Breast epithelium (tissue), 4 donors: ENCODE results near the gene MEIOSIN. TPM values are rescaled to one million over a fixed set of nuclear protein-coding genes. Genes with fewer than 3 reads are reported as not detected.
A peak's percentile ranks its signal among the peaks of the same experiment; 100 is the strongest.

Experiments used
- DNase-seq, 2 donors: peaks; one replicate each; pipeline ENCODE4 v3.0.0-alpha.2; 2019; ENCODE audit warnings: low spot score in 2 of 2
- H3K27ac ChIP-seq, 2 donors: fragments of 200-600 bp; sonication (generic) in 1 of 2; one replicate each; pipeline ENCODE4 v1.5.1; 2016 to 2019; ENCODE audit warnings: mild to moderate bottlenecking in 1 of 2
- H3K27me3 ChIP-seq, 2 donors: fragments of 200-600 bp; sonication (generic) in 1 of 2; one replicate each; pipeline versions ENCODE4 v1.5.1 to v1.6.0; 2017 to 2019; ENCODE audit warnings: control low read depth in 1 of 2, mild to moderate bottlenecking in 1 of 2
- H3K36me3 ChIP-seq: fragments of 200-600 bp; one replicate; pipeline ENCODE4 v1.5.1; 2019
- H3K4me1 ChIP-seq, 2 donors: fragments of 200-600 bp; sonication (generic); one replicate each; pipeline ENCODE4 v1.5.1; 2016 to 2019; ENCODE audit warnings: control low read depth in 1 of 2
- H3K4me3 ChIP-seq, 3 donors: fragments of 200-600 bp; sonication (generic); 1 replicate in 2 of 3; 2 replicates in 1 of 3; pipeline ENCODE4 v1.5.1; 2016 to 2019; ENCODE audit warnings: mild to moderate bottlenecking in 3 of 3, moderate library complexity in 2 of 3
- H3K9me3 ChIP-seq, 2 donors: fragments of 200-600 bp; sonication (generic) in 1 of 2; one replicate each; pipeline ENCODE4 v1.5.1; 2016 to 2019; ENCODE audit warnings: control low read depth in 1 of 2
- CTCF ChIP-seq, 3 donors: fragments of 450-650 bp; IDR thresholded peaks; one replicate each; pipeline ENCODE4 v1.5.1; 2016 to 2017; ENCODE audit warnings: antibody characterized with exemption in 3 of 3, mild to moderate bottlenecking in 3 of 3, moderate library complexity in 3 of 3
- POLR2A ChIP-seq: fragments of 450-650 bp; IDR thresholded peaks from one replicate; pipeline ENCODE4 v1.6.1; 2016; ENCODE audit warnings: antibody characterized with exemption, mild to moderate bottlenecking, moderate library complexity
- POLR2AphosphoS5 ChIP-seq, 3 donors: sonication (generic); formaldehyde crosslinking; IDR thresholded peaks; one replicate each; pipeline ENCODE4 v1.6.1; 2017; ENCODE audit warnings: antibody characterized with exemption in 3 of 3
- intact Hi-C: fragments of 100-400 bp; cut with DNase I; formaldehyde crosslinking; loops from one replicate; pipeline ENCODE4 v1.15.1; 2023; ENCODE audit warnings: low total_unique reads
- total RNA-seq, 3 donors: library from RNA; depleted of rRNA; stranded (reverse); fragments of >200 nt; gene quantifications; one replicate each; pipeline ENCODE4 v1.1.0, GENCODE V29; 2016

Gene MEIOSIN
- total RNA-seq, 3 donors from 2014 or later: not detected

- DNase-seq: no peak
- no peaks in the 10 kb centered on the region for H3K27me3 ChIP-seq
- no peak overlapping the region for H3K4me3 ChIP-seq
- peak overlapping the region in 1 of 2 donors; percentile 13 for H3K27ac ChIP-seq
- H3K4me1 ChIP-seq: no peaks in the 10 kb centered on the region
- TF ChIP-seq POLR2AphosphoS5 (IDR thresholded peaks at IDR 0.05) (no peak), POLR2A (no peak), CTCF (IDR thresholded peaks at IDR 0.05) (no peak)
- H3K9me3 ChIP-seq: no peaks in the 10 kb centered on the region
- peaks cover 6% of the 10 kb centered on the region for H3K36me3 ChIP-seq
- intact Hi-C loops: no loop called here
These were observed 39.7 kb downstream of the MEIOSIN start for GRCh38 chr19:45772912-45773311.

- intact Hi-C loops: no loop called here
- DNase-seq: no peak
- Histone ChIP-seq H3K36me3 (peaks cover 6% of the 10 kb centered on the region), H3K27me3 (no peaks in the 10 kb centered on the region), H3K9me3 (no peaks in the 10 kb centered on the region), H3K4me3 (no peak overlapping the region), H3K27ac (peak overlapping the region in 1 of 2 donors; percentile 13), H3K4me1 (no peaks in the 10 kb centered on the region)
- TF ChIP-seq CTCF (IDR thresholded peaks at IDR 0.05): no peak
- TF ChIP-seq POLR2AphosphoS5 (IDR thresholded peaks at IDR 0.05): no peak
- no peak for TF ChIP-seq POLR2A
These were observed 40.1 kb downstream of the MEIOSIN start for GRCh38 chr19:45773384-45773783.

- no peaks in the 10 kb centered on the region for H3K9me3 ChIP-seq
- no peak overlapping the region for H3K4me3 ChIP-seq
- H3K4me1 ChIP-seq: no peaks in the 10 kb centered on the region
- intact Hi-C loops: no loop called here
- DNase-seq: no peak
- H3K27ac ChIP-seq: no peak overlapping the region
- no peaks in the 10 kb centered on the region for H3K27me3 ChIP-seq
- H3K36me3 ChIP-seq: peaks cover 6% of the 10 kb centered on the region
- TF ChIP-seq POLR2A (no peak), CTCF (IDR thresholded peaks at IDR 0.05) (no peak), POLR2AphosphoS5 (IDR thresholded peaks at IDR 0.05) (no peak)
These were observed 41.5 kb downstream of the MEIOSIN start for GRCh38 chr19:45774765-45775164.

GRCh38 chr19:45777395-45777961 lies 44.2 kb downstream of the MEIOSIN start:
- Histone ChIP-seq H3K36me3 (peaks cover 6% of the 10 kb centered on the region), H3K9me3 (no peaks in the 10 kb centered on the region), H3K4me3 (no peak overlapping the region), H3K27me3 (no peaks in the 10 kb centered on the region), H3K27ac (no peak overlapping the region), H3K4me1 (peaks cover 11 to 13% of the 10 kb centered on the region in 2 donors)
- TF ChIP-seq POLR2AphosphoS5 (IDR thresholded peaks at IDR 0.05): no peak
- TF ChIP-seq CTCF (IDR thresholded peaks at IDR 0.05): no peak
- no peak for TF ChIP-seq POLR2A
- DNase-seq: no peak
- intact Hi-C loops: no loop called here

GRCh38 chr19:45778010-45778661 lies 44.9 kb downstream of the MEIOSIN start:
- Histone ChIP-seq H3K4me1 (peaks cover 14 to 16% of the 10 kb centered on the region in 2 donors), H3K4me3 (no peak overlapping the region), H3K27ac (no peak overlapping the region), H3K9me3 (no peaks in the 10 kb centered on the region), H3K27me3 (no peaks in the 10 kb centered on the region), H3K36me3 (peaks cover 6% of the 10 kb centered on the region)
- TF ChIP-seq CTCF (IDR thresholded peaks at IDR 0.05) (no peak), POLR2AphosphoS5 (IDR thresholded peaks at IDR 0.05) (no peak), POLR2A (no peak)
- DNase-seq: no peak
- intact Hi-C loops: no loop called here
